PC-3 (cell line): Measurements from ENCODE around the gene SNRPF. TPM values are rescaled to one million over a fixed set of nuclear protein-coding genes. Genes with fewer than 3 reads are reported as not detected.

Experiments used
- ATAC-seq: fragments of 200-7000 bp; cut with Tn5 transposase; 2 replicates; pipeline ENCODE4 v1.9.1; 2020; ENCODE audit warnings: mild to moderate bottlenecking, moderate library complexity
- BruUV-seq: library from RNA; stranded (reverse); fragments of 400-500 nt; replicated peaks from 2 replicates; lab custom pipeline; 2021; lab: Mats Ljungman, UMichigan
- CTCF ChIA-PET: fragments of 300-600 bp; sonication (Branson Sonifier 250); formaldehyde crosslinking; loops from one replicate; lab custom pipeline; 2022; ENCODE audit warnings: antibody characterized with exemption; lab: Charles Lee
- POLR2A ChIA-PET: fragments of 300-600 bp; sonication (Branson Sonifier 250); formaldehyde crosslinking; loops from one replicate; lab custom pipeline; 2022; ENCODE audit warnings: antibody characterized with exemption; ENCODE audit not compliant: unreplicated experiment; lab: Charles Lee
- DNase-seq: peaks from one replicate; pipeline ENCODE4 v3.0.0-alpha.2; 2015
- H2AFZ ChIP-seq: fragments of 300-600 bp; sonication (generic); 2 replicates; pipeline ENCODE4 v1.6.0; 2016; ENCODE audit warnings: antibody characterized with exemption, low read length
- H3F3A ChIP-seq: fragments of 300-600 bp; sonication (generic); one replicate; pipeline ENCODE4 v1.6.0; 2017; ENCODE audit warnings: antibody characterized with exemption, low read length, control low read depth, mild to moderate bottlenecking; ENCODE audit not compliant: unreplicated experiment
- H3K27ac ChIP-seq: fragments of 300-600 bp; sonication (generic); 2 replicates; pipeline ENCODE4 v1.5.1; 2016; ENCODE audit warnings: mild to moderate bottlenecking, low read length
- H3K27me3 ChIP-seq: fragments of 300-600 bp; sonication (generic); 2 replicates; pipeline ENCODE4 v1.6.1; 2016; ENCODE audit warnings: low read length, mixed read lengths
- H3K36me3 ChIP-seq: fragments of 300-600 bp; sonication (generic); 2 replicates; pipeline ENCODE4 v1.6.1; 2016; ENCODE audit warnings: low read depth, mixed run types, low read length, mixed read lengths
- H3K4me1 ChIP-seq: fragments of 300-600 bp; sonication (generic); 2 replicates; pipeline ENCODE4 v1.5.1; 2016; ENCODE audit warnings: low read length; ENCODE audit not compliant: insufficient read depth
- H3K4me2 ChIP-seq: fragments of 300-600 bp; sonication (generic); 2 replicates; pipeline ENCODE4 v1.6.0; 2016; ENCODE audit warnings: low read length
- H3K4me3 ChIP-seq: fragments of 300-600 bp; sonication (generic); 2 replicates; pipeline ENCODE4 v1.5.1; 2016; ENCODE audit warnings: mild to moderate bottlenecking, low read length, mixed read lengths
- H3K79me2 ChIP-seq: fragments of 300-600 bp; sonication (generic); 2 replicates; pipeline ENCODE4 v1.6.1; 2017; ENCODE audit warnings: low read length, mixed read lengths
- H3K9ac ChIP-seq: fragments of 300-600 bp; sonication (generic); 2 replicates; pipeline ENCODE4 v1.6.0; 2016; ENCODE audit warnings: mild to moderate bottlenecking, low read length
- H3K9me2 ChIP-seq: fragments of 300-600 bp; sonication (generic); replicated peaks from 2 replicates; pipeline ENCODE4 v1.6.1; 2016; ENCODE audit warnings: mixed run types, low read length, mixed read lengths
- H3K9me3 ChIP-seq: fragments of 300-600 bp; sonication (generic); 2 replicates; pipeline ENCODE4 v1.6.1; 2016; ENCODE audit warnings: low read length, mixed read lengths
- H4K20me1 ChIP-seq: fragments of 300-600 bp; sonication (generic); 2 replicates; pipeline ENCODE4 v1.6.1; 2016; ENCODE audit warnings: low read length, mixed read lengths
- CTCF ChIP-seq: fragments of 300-600 bp; sonication (generic); conservative IDR thresholded peaks from 2 replicates; pipeline ENCODE4 v1.5.1; 2017; ENCODE audit warnings: antibody characterized with exemption, low read depth, mild to moderate bottlenecking, low read length
- EZH2 ChIP-seq: fragments of 300-600 bp; sonication (generic); IDR thresholded peaks from one replicate; pipeline ENCODE4 v1.6.1; 2017; ENCODE audit warnings: antibody characterized with exemption, mild to moderate bottlenecking, low read length; ENCODE audit not compliant: unreplicated experiment
- EZH2phosphoT487 ChIP-seq: fragments of 300-600 bp; sonication (generic); IDR thresholded peaks from 2 replicates; pipeline ENCODE4 v1.6.1; 2018; ENCODE audit warnings: mild to moderate bottlenecking, antibody characterized with exemption, low read length, borderline replicate concordance
- intact Hi-C: fragments of 100-400 bp; cut with micrococcal nuclease; formaldehyde crosslinking; loops from 2 replicates; pipeline ENCODE4 v1.9.0; 2023
- total RNA-seq: library from RNA; depleted of rRNA; stranded (reverse); fragments of >200 nt; gene quantifications from 2 replicates; pipeline ENCODE4 v1.2.3, GENCODE V29; 2014

The SNRPF gene
- total RNA-seq, 1 experiment from 2014 or later, result 47.4 TPM

- peaks cover 18% of the 10 kb centered on the region for H3K4me1 ChIP-seq
- POLR2A ChIA-PET, result no interaction called here
- TF ChIP-seq EZH2phosphoT487 (no peak), EZH2 (no peak), CTCF (no peak)
- ATAC-seq (no peak), DNase-seq (no peak)
- intact Hi-C loops, result no loop called here
- H3K27ac ChIP-seq, result no peak overlapping the region
- H2AFZ ChIP-seq, result peak overlapping the region; percentile 91; the same call in 1 of the 2 replicates
- H3K9me2 ChIP-seq, result no peaks in the 10 kb centered on the region
- no peaks in the 10 kb centered on the region for H3K27me3 ChIP-seq
- no peak overlapping the region for H3K9ac ChIP-seq
- peaks cover 24% of the 10 kb centered on the region for H4K20me1 ChIP-seq
- no peaks in the 10 kb centered on the region for H3K9me3 ChIP-seq
- peaks cover 41% of the 10 kb centered on the region for H3K79me2 ChIP-seq
- 0 out of 2 replicates have a peak overlapping the region, but pooled peaks have one; percentile 88 for H3K4me2 ChIP-seq
- no peak overlapping the region for H3K4me3 ChIP-seq
- no peaks in the 10 kb centered on the region for H3F3A ChIP-seq
- no TSS peak for BruUV-seq
- H3K36me3 ChIP-seq, result peaks cover 20% of the 10 kb centered on the region
- CTCF ChIA-PET, result no interaction called here
Observed at GRCh38 chr12:95857799-95858198, 953 bp upstream of the SNRPF start.

- BruUV-seq, result TSS peak; percentile 41
- Histone ChIP-seq H3K9ac (peak overlapping the region; percentile 94), H3K4me2 (peak overlapping the region; percentile 88), H3K9me2 (no peaks in the 10 kb centered on the region), H3K79me2 (peaks cover 56% of the 10 kb centered on the region), H3K4me3 (peak overlapping the region; percentile 90), H3K4me1 (peaks cover 18% of the 10 kb centered on the region), H3K27me3 (no peaks in the 10 kb centered on the region), H2AFZ (peak overlapping the region; percentile 91), H4K20me1 (peaks cover 35% of the 10 kb centered on the region), H3K36me3 (peaks cover 36% of the 10 kb centered on the region), H3K9me3 (no peaks in the 10 kb centered on the region), H3K27ac (peak overlapping the region; percentile 63), H3F3A (no peaks in the 10 kb centered on the region)
- peak; percentile 66 for ATAC-seq
- POLR2A ChIA-PET, result interaction anchor here (0.6 kb wide), 1 partner anchor 60 kb away, joined by 5 read pairs; no protein-coding TSS in a partner anchor
- TF ChIP-seq EZH2, result no peak
- TF ChIP-seq EZH2phosphoT487, result no peak
- no peak for TF ChIP-seq CTCF
- peak; percentile 41 for DNase-seq
- intact Hi-C loops, result loop anchor here (1.0 kb wide), 1 partner anchor 100 kb away; no protein-coding TSS in a partner anchor
- CTCF ChIA-PET, result no interaction called here
Observed at GRCh38 chr12:95859344-95859816, 628 bp downstream of the SNRPF start.
